Skeletal muscle tissue (tissue), 4 donors: ENCODE data around the gene PLSCR3. TPM values are rescaled to one million over a fixed set of nuclear protein-coding genes. Genes with fewer than 3 reads are reported as not detected.

Experiments
- H3K27ac ChIP-seq: one replicate; pipeline ENCODE4 v1.7.0; 2013; ENCODE audit warnings: mild to moderate bottlenecking, low read depth, low read length, inconsistent platforms
- H3K27me3 ChIP-seq, 3 donors: one replicate each; pipeline ENCODE4 v1.7.0; 2013; ENCODE audit warnings: low read length in 3 of 3; ENCODE audit not compliant: control insufficient read depth in 3 of 3, insufficient read depth in 3 of 3
- H3K36me3 ChIP-seq, 3 donors: one replicate each; pipeline ENCODE4 v1.7.0; 2013; ENCODE audit warnings: low read length in 3 of 3; ENCODE audit not compliant: control insufficient read depth in 3 of 3, insufficient read depth in 3 of 3
- H3K4me1 ChIP-seq, 3 donors: one replicate each; pipeline ENCODE4 v1.7.0; 2013; ENCODE audit warnings: low read length in 3 of 3, mild to moderate bottlenecking in 3 of 3; ENCODE audit not compliant: control insufficient read depth in 3 of 3, insufficient read depth in 3 of 3
- H3K4me3 ChIP-seq, 3 donors: one replicate each; pipeline ENCODE4 v1.7.0; 2013; ENCODE audit warnings: low read length in 3 of 3
- H3K9ac ChIP-seq, 3 donors: one replicate each; pipeline ENCODE4 v1.7.0; 2013; ENCODE audit warnings: low read length in 3 of 3, mild to moderate bottlenecking in 3 of 3, moderate library complexity in 2 of 3, low read depth in 1 of 3
- H3K9me3 ChIP-seq, 3 donors: one replicate each; pipeline ENCODE4 v1.7.0; 2013; ENCODE audit warnings: low read length in 3 of 3; ENCODE audit not compliant: control insufficient read depth in 3 of 3
- total RNA-seq: library from RNA; depleted of rRNA; stranded (reverse); fragments of >200 nt; gene quantifications from one replicate; pipeline ENCODE4 v1.2.3, GENCODE V29; 2014
- donor health status: Osteomylitis.

The PLSCR3 gene
- total RNA-seq, 1 donor from 2014 or later = 10.4 TPM

DNA sequence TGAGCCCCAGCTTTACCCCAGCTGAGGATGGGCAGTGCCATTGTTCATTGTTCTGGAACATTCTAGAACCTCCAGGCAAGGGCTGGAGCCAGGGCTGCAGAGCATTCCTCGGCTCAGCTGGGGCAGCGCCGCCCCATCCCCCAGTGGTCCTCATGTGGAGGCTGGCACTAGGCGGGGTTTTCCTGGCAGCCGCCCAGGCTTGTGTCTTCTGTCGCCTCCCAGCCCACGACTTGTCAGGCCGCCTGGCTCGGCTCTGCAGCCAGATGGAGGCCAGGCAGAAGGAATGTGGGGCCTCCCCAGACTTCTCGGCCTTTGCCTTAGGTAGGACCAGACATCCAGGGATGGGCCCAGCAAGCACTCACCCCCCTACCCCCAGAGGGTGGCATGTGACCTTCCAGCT is 39.3 kb downstream of the PLSCR3 start, which contains the start of gene TMEM95:
Gene TMEM95, plus strand, starts transcription at position 104 of the 400 bp plus-strand sequence. Its CDS starts 49 bp downstream, at position 153.
- peaks cover 25 to 61% (median 43%) of the 10 kb centered on the region in 3 donors for H3K4me1 ChIP-seq
- H3K27ac ChIP-seq = no peak within 1 kb of the TSS

DNA sequence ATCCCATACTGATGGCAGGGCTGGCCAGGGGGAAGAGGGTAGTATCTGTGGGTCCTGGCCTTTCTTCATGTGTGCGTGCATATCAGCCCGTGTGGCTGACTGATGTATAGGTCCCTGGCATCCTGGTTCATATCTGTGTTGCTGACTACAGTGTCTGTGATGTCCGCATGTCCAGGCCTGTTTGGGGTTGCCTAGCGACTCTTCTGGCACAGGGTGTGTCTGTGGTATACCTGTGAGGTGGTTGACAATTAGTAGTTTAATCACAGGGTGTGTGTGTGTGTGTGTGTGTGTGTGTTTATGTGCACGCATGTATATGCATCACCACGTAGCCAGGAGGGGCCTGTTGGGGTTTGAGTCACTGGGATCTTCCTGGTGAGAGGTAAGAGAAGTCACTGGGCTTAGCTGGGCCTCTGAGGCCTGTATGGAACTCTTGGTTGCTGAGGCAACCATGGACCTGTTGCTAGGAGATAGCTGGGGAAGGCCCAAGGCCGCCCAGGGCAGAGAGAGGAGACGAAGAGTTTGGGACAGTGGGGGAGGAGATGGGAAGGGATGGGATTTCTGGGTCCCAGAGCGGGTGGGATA is 40.0 kb downstream of the PLSCR3 start:
- Histone ChIP-seq H3K27ac (no peak overlapping the region), H3K4me1 (peaks cover 31 to 68% (median 50%) of the 10 kb centered on the region in 3 donors), H3K9me3 (no peaks in the 10 kb centered on the region), H3K27me3 (no peaks in the 10 kb centered on the region), H3K9ac (peak overlapping the region in 1 of 3 donors; percentile 55), H3K4me3 (peak overlapping the region in 1 of 3 donors; percentile 40), H3K36me3 (no peaks in the 10 kb centered on the region)

More for the DNA sequence above, 39.3 kb downstream of the PLSCR3 start, which contains the start of gene TMEM95:
- Histone ChIP-seq H3K4me3 (peak within 1 kb of the TSS in 1 of 3 donors; percentile 40), H3K36me3 (no peaks in the 10 kb centered on the region), H3K9me3 (no peaks in the 10 kb centered on the region), H3K9ac (peak within 1 kb of the TSS in 2 of 3 donors; percentile 14 to 55), H3K27me3 (no peaks in the 10 kb centered on the region)

DNA sequence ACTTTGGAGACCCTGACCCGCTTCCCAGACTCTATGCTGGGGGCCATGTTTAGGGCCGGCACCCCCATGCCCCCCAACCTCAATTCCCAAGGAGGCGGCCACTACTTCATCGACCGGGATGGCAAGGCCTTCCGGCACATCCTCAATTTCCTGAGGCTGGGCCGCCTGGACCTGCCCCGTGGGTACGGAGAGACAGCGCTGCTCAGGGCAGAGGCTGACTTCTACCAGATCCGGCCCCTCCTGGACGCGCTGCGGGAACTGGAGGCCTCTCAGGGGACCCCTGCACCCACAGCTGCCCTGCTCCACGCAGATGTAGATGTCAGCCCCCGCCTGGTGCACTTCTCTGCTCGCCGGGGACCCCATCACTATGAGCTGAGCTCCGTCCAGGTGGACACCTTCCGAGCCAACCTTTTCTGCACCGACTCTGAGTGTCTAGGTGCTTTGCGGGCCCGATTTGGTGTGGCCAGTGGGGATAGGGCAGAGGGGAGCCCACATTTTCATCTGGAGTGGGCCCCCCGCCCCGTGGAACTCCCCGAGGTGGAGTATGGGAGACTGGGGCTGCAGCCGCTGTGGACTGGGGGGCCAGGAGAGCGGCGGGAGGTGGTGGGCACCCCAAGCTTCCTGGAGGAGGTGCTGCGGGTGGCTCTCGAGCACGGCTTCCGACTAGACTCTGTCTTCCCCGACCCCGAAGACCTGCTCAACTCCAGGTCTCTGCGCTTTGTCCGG is 41.3 kb downstream of the PLSCR3 start:
- Histone ChIP-seq H3K36me3 (no peaks in the 10 kb centered on the region), H3K9me3 (no peaks in the 10 kb centered on the region), H3K27ac (peak overlapping the region; percentile 98), H3K27me3 (no peaks in the 10 kb centered on the region), H3K4me3 (peak overlapping the region; percentile 78 to 90 (median 80)), H3K4me1 (peaks cover 41 to 81% (median 61%) of the 10 kb centered on the region in 3 donors), H3K9ac (peak overlapping the region; percentile 92 to 99 (median 92))

DNA sequence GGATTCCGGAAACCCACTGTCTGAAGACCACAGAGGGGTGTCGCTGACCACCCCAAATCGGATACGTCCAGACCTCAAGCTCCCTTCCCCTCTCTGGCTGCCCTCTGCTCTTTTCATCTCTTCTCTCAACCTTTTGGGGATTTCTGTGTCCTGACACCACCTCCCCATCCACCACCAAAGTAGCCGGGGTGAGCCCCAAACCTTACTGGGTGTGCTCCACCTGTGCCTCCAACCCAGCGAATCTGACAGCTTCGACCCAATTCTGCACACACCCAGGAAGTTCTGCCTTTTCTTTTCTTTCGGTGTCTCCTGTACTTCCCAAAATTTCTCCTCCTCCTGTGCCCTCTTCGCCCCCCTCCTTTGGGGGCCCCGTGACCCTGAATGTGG is 41.8 kb downstream of the PLSCR3 start:
- Histone ChIP-seq H3K36me3 (no peaks in the 10 kb centered on the region), H3K4me3 (peak overlapping the region; percentile 78 to 90 (median 80)), H3K27me3 (no peaks in the 10 kb centered on the region), H3K4me1 (peaks cover 46 to 83% (median 63%) of the 10 kb centered on the region in 3 donors), H3K9me3 (no peaks in the 10 kb centered on the region), H3K9ac (peak overlapping the region; percentile 92 to 99 (median 92)), H3K27ac (peak overlapping the region; percentile 98)

DNA sequence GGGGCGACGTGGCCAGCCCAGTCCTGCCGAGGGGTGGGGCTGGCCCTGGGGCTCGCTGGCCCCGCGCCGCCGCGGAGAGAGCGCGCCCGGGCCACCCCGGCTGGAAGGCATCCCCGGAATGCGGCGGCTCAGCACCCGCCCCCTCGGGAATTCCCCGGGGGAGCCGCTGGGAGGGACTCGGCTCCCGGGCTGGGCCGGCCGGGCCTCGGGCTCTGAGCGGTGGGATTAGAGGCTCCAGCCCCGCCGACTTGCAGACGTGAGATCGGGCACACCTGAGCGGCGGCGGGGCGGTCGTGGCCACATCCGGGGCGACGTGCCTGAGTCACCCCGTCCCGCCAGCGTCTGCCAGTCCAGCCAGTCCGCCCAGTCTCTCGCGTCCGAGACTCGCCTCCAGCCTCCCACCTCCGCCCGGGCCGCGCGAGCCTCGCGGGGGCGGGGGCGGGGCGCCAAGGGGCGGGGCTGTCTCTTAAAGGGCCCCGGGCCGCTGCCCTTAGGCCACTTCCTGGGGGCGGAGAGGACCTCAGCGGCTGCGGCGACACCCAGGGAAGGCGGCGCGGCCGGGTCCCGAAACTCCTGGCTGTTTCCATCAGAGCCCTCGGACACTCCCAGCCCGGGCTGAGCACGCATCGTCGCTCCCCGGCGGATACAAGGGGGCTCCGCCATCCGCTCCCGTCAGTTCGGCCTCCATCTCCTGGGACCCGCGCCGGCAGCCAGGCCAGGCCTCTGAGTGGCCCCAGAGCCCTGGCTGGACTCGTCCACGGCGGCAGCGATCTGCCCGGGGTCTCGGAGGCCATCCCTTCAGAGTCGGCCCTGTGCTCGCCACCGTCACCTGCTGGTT is 42.4 kb downstream of the PLSCR3 start, which contains the start of gene KCTD11:
Gene KCTD11, plus strand, starts transcription at position 498 of the 838 bp plus-strand sequence.
- no peaks in the 10 kb centered on the region for H3K36me3 ChIP-seq
- H3K4me3 ChIP-seq = peak within 1 kb of the TSS; percentile 79 to 90 (median 80)
- no peaks in the 10 kb centered on the region for H3K9me3 ChIP-seq
- H3K27me3 ChIP-seq = no peaks in the 10 kb centered on the region
- peaks cover 48 to 85% (median 70%) of the 10 kb centered on the region in 3 donors for H3K4me1 ChIP-seq
- peak within 1 kb of the TSS; percentile 98 for H3K27ac ChIP-seq
- peak within 1 kb of the TSS; percentile 92 to 99 (median 98) for H3K9ac ChIP-seq

DNA sequence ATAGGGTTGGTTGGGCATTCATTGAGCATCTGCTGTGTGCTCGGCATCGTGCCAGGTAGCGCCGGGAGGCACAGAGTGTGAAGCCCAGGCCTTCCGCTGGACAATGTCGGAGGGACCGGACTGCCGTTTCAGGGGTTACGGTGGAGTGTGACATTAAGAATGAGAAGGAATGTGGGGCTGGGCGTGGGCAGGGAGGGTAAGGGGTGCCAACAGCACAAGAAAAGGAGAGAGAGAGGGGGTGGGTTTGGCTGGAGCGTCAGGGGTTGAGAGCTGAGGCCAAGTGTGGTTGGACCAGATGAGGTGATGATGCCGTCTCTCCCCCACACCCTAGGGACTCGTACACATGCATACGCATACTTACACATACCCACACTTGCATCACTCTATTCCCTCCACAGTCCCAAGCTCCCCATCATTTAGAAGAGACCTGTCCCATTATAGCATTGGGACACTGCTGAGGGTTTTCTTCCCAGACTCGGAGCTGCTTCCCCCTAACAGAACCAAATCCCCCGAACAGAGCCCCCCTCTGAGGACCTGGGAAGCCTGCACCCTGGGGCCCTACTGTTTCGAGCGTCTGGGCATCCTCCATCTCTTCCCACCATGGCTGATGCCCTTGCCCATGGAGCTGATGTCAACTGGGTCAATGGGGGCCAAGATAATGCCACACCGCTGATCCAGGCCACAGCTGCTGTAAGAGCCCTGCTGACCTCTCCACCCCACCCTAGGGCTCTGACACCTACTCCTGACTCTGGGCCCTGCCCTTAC is 45.7 kb downstream of the PLSCR3 start:
- peaks cover 48 to 66% (median 57%) of the 10 kb centered on the region in 3 donors for H3K4me1 ChIP-seq
- peak overlapping the region in 1 of 3 donors; percentile 57 for H3K9ac ChIP-seq
- H3K4me3 ChIP-seq = peak overlapping the region in 2 of 3 donors; percentile 9 to 13
- H3K27me3 ChIP-seq = peaks cover 0 to 3% (median 0%) of the 10 kb centered on the region in 3 donors
- no peaks in the 10 kb centered on the region for H3K36me3 ChIP-seq
- peak overlapping the region; percentile 54 for H3K27ac ChIP-seq
- no peaks in the 10 kb centered on the region for H3K9me3 ChIP-seq

DNA sequence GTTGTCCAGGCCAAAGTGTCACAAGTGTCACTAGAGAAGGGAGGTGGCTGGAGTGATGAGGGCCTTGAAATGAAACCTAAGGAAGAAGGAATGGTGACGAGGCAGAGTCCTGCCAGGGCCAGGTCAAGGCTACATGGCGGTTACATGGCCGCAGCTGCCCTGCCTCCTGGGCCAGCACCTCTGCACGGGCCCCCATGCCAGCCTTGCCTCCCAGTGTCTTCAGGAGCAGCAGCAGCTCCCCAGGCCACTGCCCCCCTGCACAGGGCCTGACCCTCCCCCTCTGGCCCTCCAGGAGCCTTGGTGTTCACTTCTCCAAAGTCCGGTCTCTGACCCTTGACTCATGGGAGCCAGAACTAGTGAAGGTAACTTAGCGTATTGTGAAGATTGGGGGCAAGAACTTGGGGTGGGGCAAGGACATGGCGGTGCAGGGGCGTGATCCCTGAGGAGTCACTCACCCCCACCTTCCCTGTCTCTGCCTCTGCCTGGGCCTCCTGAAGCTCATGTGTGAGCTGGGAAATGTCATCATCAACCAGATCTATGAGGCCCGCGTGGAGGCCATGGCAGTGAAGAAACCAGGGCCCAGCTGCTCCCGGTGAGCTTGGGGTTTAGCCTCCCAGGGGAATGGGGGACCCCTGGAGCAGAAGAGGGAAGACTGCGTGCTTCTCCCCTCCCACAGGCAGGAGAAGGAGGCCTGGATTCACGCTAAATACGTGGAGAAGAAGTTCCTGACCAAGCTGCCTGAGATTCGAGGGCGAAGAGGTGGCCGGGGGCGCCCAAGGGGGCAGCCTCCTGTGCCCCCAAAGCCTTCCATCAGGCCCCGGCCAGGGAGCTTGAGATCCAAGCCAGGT is 46.5 kb downstream of the PLSCR3 start:
- Histone ChIP-seq H3K9ac (peak overlapping the region in 1 of 3 donors; percentile 25), H3K4me3 (no peak overlapping the region), H3K27me3 (peaks cover 0 to 6% (median 3%) of the 10 kb centered on the region in 3 donors), H3K36me3 (no peaks in the 10 kb centered on the region), H3K27ac (peak overlapping the region; percentile 54), H3K9me3 (no peaks in the 10 kb centered on the region), H3K4me1 (peaks cover 41 to 58% (median 49%) of the 10 kb centered on the region in 3 donors)

DNA sequence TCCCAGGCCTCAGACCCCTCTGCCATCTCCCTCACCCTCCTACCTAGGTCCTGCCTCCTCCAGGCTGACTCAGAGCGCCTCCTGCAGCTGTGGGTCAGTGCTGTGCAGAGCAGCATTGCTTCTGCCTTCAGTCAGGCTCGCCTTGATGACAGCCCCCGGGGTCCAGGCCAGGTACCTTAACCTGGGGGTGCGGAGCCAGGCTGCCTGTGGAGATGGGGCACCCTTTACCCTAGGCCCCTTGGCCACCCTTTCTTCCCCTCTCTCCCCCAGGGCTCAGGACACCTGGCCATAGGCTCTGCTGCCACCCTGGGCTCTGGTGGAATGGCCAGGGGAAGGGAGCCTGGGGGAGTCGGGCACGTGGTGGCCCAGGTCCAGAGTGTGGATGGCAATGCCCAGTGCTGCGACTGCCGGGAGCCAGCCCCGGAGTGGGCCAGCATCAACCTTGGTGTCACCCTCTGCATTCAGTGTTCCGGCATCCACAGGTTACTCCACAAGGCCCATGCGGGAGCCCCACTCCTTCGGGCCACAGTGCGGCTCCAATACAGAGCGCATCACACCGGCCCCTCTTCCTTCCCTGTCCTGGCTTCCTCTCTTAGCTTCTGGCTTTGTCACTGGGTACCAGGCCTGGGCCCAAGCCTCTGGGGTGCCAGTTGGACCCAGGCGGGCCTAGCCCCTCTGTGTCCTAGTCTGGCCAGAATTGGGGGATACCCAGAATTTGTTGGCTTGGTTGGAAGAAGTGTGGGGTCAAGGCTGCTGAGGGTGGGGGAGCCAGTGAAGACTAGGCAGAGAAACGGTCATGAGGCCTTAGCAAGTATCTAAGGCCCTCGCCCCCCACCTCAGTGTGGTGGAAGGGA is 47.3 kb downstream of the PLSCR3 start:
- Histone ChIP-seq H3K36me3 (no peaks in the 10 kb centered on the region), H3K9me3 (no peaks in the 10 kb centered on the region), H3K9ac (peak overlapping the region in 2 of 3 donors; percentile 21 to 25), H3K4me3 (no peak overlapping the region), H3K27ac (peak overlapping the region; percentile 54), H3K4me1 (peaks cover 35 to 52% (median 43%) of the 10 kb centered on the region in 3 donors), H3K27me3 (peaks cover 3 to 11% (median 6%) of the 10 kb centered on the region in 3 donors)
